8988T (cell line): ENCODE results near the gene LMAN1.

Source experiments
- DNase-seq: peaks from one replicate; pipeline ENCODE4 v3.0.0; 2011

Gene LMAN1

DNA sequence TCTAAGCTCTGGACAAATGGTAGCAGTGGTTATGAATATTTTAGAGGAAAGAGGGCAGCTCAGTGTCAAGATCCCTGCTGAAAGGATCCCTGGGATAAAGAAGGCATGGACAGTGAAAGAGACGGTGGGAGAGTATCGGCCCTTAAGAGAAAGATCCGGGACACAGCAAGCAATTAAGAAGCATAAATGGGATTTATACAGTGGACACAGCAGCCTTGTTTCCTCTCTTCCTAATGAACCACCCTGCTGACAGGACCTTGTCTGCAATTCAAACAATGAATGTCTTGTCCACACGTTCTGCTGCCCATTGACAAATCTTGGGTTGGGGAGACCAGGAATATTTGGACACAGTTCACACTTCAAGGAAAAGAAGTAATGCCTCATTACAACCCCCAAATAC lies 57.1 kb downstream of the LMAN1 start:
- DNase-seq: no peak

- no peak for DNase-seq
Observed at GRCh38 chr18:59300676-59301285, 58.3 kb downstream of the LMAN1 start.

DNA sequence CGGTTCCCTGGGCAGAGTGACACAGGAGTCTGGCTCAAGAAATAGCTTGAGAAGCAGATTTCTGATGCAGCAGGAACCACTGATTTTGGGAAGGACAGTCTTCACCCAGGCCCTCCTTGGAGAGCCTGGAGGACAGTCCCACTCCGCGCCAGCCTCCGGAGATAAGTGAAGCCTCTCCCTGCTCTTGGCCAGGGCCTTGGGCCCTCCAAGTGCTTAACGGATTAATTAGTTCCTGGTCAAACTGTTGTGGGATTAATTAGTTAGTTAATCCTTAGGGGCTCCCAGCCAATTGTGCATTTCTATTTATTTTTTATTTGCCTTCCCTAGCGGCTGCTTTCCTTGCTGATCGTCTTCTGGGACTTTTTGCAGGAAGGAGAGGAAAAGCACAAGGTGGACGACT lies 60.2 kb downstream of the LMAN1 start:
- DNase-seq: no peak

- no peak for DNase-seq
Observed at GRCh38 chr18:59293317-59293716, 65.7 kb downstream of the LMAN1 start.

DNA sequence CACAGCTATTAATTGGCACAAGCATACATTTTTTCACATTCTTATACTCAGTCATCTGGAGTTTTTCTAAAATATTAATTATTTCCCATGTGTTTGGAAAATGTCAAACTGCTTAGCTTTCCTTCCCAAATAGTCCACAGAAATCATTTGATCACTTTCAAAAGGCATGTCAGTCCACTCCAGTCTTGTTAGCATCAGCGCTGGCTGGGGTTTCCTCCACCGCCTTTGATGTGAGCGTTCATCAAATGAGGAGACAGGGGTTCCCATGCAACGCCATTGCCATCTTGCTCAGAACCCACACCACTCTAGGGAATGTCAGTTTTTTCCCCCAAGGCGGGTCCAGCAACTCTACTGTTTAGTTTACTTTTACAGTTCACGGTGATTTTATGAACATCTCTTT lies 72.7 kb downstream of the LMAN1 start:
- DNase-seq: no peak

GRCh38 chr18:59282341-59282740 lies 76.7 kb downstream of the LMAN1 start:
- DNase-seq: no peak

- DNase-seq: no peak
Observed at GRCh38 chr18:59279722-59280121, 79.3 kb downstream of the LMAN1 start.

DNA sequence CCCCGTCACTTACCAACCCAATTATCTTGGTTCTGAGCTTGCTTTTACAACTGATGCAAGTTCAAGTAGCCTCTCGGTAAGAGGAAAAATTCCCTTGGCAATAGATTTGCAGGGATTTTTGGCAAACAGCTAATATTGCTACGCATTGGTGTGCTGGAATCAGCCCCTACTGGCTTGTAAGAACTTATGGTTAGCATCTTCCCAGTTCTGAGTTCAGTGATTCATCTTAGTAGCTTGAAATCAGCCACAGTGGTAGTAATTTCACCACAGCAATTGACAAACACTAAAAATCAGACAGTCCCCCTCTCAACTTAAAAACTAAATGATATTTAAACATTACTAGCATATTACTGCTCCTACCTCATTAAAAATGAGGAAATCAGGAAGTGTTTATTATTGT lies 79.9 kb downstream of the LMAN1 start:
- no peak for DNase-seq

- no peak for DNase-seq
Observed at GRCh38 chr18:59278793-59279192, 80.3 kb downstream of the LMAN1 start.
